Measurements from ENCODE around the gene CST4.

- TF ChIP-seq CTCF (IDR thresholded peaks at IDR 0.05) (no peak), ZFX (IDR thresholded peaks at IDR 0.05; ENCODE audit: borderline replicate concordance) (no peak)
Observed at GRCh38 chr20:23691675-23692074, 2.8 kb upstream of the CST4 start.

All from 22Rv1 (cell line).